SK-N-SH (cell line): ENCODE measurements around the gene CCDC174.

Source experiments
- CTCF ChIP-seq: fragments of 200-600 bp; sonication (generic); IDR thresholded peaks from 2 replicates; pipeline ENCODE4 v1.6.1; 2017; ENCODE audit warnings: antibody characterized with exemption, mild to moderate bottlenecking, moderate library complexity
- EP300 ChIP-seq, 2 experiments: IDR thresholded peaks; 2 replicates each; pipeline versions ENCODE4 v1.4.0 to v1.6.1; 2012; ENCODE audit warnings: borderline replicate concordance in 1 of 2, low read depth in 1 of 2, low read length in 1 of 2
- RXRA ChIP-seq: IDR thresholded peaks from 2 replicates; pipeline ENCODE4 v1.4.0; 2012; ENCODE audit warnings: low read depth, mild to moderate bottlenecking, borderline replicate concordance

GRCh38 chr3:14632442-14632930, 19.1 kb upstream of the CCDC174 start:
- no peak for TF ChIP-seq CTCF
- TF ChIP-seq RXRA, result no peak
- TF ChIP-seq EP300 (IDR thresholded peaks at IDR 0.05; ENCODE audit: borderline replicate concordance in 1 of 2, low read depth in 1 of 2, low read length in 1 of 2), result no peak
